H1 (cell line): ENCODE results near the gene MIX23. TPM values are rescaled to one million over a fixed set of nuclear protein-coding genes. Genes with fewer than 3 reads are reported as not detected.

ENCODE experiments used
- EGR1 ChIP-seq: IDR thresholded peaks from 2 replicates; pipeline ENCODE4 v1.6.1; 2011; ENCODE audit warnings: low read depth, low read length, borderline replicate concordance
- MAFK ChIP-seq: IDR thresholded peaks from 2 replicates; pipeline ENCODE4 v1.6.1; 2012; ENCODE audit warnings: low read depth, mild to moderate bottlenecking, improper control_type of control experiment, low read length
- SAP30 ChIP-seq: fragments of 300-600 bp; sonication (generic); IDR thresholded peaks from 2 replicates; pipeline ENCODE4 v1.7.1; 2012; ENCODE audit warnings: low read length, moderate library complexity, mild to moderate bottlenecking, inconsistent platforms; ENCODE audit not compliant: insufficient read depth, insufficient replicate concordance
- SRF ChIP-seq: IDR thresholded peaks from 2 replicates; pipeline ENCODE4 v1.6.1; 2011; ENCODE audit warnings: mild to moderate bottlenecking, low read depth, low read length, moderate library complexity
- TCF12 ChIP-seq: IDR thresholded peaks from 2 replicates; pipeline ENCODE4 v1.6.1; 2011; ENCODE audit warnings: low read depth, mild to moderate bottlenecking, low read length
- polyA plus RNA-seq, 7 experiments: library from polyadenylated mRNA; depleted of rRNA in 3 of 7; stranded (reverse) in 5 of 7; unstranded in 2 of 7; fragments of >200 nt in 5 of 7; fragments of 200-250 nt in 2 of 7; gene quantifications; 1 replicate in 5 of 7; 2 replicates in 1 of 7; 4 replicates in 1 of 7; pipeline versions ENCODE4 v1.2.1 to v1.2.3, GENCODE V29; 2011 to 2013; ENCODE audit warnings: missing spikeins in 2 of 7, mixed read lengths in 2 of 7
- total RNA-seq: library from RNA; stranded (reverse); fragmentation: NEBNext Ultra II Directional; extraction: Animal tissue kit (Norgen Biotek cat#: 25700); gene quantifications from 2 replicates; pipeline ENCODE4 v1.2.1, GENCODE V29; 2021

MIX23 gene
- total and polyA plus RNA-seq, 2 of the 8 experiments (the other 6 are each of a cell fraction or from before 2014, with no cell fraction given) = 22.1 to 69.6 TPM

DNA sequence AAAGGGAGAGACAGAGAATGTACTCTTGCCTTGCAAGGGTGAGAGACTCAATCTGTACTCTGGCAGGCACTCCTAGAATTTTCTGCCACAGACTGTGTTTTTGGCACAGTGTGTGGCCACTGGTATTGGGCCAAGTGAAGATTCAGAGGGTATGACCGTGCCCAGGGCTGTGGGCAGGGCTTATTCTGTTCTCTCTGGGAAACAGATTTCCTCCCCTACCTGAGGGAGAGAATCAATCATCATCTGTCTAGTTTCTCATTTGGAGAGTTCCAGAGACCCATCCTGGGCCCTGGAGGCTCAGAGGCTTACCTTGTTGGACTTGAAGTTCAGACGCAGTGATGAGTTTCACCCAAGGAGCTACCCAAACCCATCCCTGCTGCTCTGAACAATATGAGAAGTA, 29.8 kb downstream of the MIX23 start (continued):
- TF ChIP-seq SAP30 (no peak), MAFK (no peak), TCF12 (no peak), EGR1 (no peak), SRF (no peak)
